ENCODE results near the gene C16orf96.

- no peak for TF ChIP-seq CTCF (IDR thresholded peaks at IDR 0.05; ENCODE audit: low read length)
- TF ChIP-seq EZH2 (optimal IDR thresholded peaks at IDR 0.05; ENCODE audit: low read depth, low read length), result no peak
These were observed 81.5 kb downstream of the C16orf96 start for GRCh38 chr16:4637501-4638166.

Data from MM.1S (cell line).